GM21515 (cell line): ENCODE data around the gene ANTXR2.

ENCODE experiments used
- ATAC-seq: cut with Tn5 transposase; IDR thresholded peaks from one replicate; pipeline ENCODE4 v1.9.1; 2021; ENCODE audit not compliant: unreplicated experiment

The ANTXR2 gene

GRCh38 chr4:80092847-80093246, 19.8 kb upstream of the ANTXR2 start:
- ATAC-seq, result no peak

DNA sequence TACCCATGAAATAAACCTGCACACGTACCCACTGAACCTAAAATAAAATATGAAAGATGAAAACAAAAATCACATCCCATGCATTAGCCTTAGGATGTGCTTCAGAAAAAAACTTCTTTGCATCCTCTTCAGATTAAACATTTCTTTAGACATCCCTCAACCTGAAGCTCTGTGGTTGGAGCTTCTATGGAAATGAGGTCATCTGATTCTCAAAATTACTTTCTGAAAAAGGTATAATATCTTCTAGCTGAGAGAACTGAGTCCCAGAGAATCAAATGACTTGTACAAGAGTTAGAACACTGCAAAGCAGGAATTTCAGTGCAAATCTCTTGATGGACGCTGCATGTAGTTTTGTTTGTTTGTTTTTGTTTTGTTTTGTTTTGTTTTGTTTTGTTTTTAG, 19.1 kb upstream of the ANTXR2 start:
- ATAC-seq, result no peak

DNA sequence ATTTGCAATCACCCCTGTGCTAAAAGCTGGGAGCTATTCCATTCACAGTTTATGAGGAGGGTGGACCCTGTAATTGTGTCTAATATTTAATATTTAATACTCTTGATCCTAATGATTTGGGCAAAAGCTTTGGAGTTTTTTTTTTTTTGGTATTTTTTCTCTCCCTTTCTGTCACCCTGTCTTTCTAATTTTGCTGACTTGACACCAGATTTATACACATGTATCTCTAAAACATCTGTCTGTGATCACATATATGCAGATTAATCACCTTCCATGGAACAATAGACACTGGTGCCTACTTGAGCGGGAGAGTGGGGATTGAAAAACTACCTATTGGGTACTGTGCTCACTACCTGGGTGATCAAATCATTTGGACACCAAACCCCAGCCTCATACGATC, 18.7 kb upstream of the ANTXR2 start:
- no peak for ATAC-seq

DNA sequence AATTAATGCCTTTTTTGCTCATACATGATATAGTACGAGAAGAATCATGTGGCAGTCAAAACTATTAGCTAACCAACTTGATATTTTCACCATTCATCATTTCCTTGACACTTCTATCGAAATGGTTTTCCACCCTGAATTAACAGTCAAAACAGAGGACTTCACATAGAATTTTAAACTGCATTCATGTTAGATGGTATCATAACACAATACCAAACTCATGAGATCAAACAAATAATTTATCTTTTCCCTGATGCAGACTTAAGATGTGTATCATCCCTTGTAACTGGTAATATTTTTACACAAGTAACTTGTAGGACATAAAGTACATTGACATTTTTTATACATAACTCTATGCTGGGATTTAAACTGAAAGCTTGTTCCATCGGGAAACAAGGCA, 18.2 kb upstream of the ANTXR2 start:
- no peak for ATAC-seq

GRCh38 chr4:80090090-80090489, 17.1 kb upstream of the ANTXR2 start:
- ATAC-seq, result no peak

- no peak for ATAC-seq
Observed at GRCh38 chr4:80088471-80088870, 15.4 kb upstream of the ANTXR2 start.

- no peak for ATAC-seq
Observed at GRCh38 chr4:80086296-80086695, 13.3 kb upstream of the ANTXR2 start.

DNA sequence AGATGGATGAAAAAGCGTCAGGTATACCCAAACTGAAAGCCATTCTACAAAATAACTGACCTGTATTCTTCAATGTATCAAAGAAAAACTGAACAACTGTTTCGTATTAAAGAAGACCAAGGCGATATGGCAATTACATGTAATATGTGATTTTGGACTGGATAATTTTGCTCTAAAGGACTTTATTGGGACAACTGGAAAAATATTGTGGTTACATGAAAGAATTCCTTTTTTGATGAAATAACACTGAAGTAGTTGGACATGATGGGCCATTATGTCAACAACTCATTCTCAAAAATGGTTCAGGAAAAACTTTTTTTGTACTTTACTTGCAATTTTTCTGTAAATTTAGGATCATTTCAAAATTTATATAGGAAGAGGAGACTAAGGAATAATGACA, 12.1 kb upstream of the ANTXR2 start:
- no peak for ATAC-seq

DNA sequence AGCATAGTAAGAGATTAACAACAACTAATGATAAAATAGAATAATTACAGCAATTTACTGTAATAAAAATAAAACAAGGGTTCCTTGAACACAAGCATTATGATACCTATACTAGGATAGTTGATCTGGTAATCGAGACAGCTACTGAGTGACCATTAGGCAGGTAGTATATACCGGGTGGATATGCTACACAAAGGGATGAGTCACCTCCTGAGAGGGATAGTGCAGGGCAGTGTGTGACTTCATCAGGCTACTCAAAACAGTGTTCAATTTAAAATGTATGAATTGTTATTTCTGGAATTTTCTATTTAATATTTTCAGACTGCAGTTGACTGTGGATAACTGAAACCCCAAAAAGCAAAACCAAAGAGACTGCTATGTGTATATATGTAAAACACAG, 9.7 kb upstream of the ANTXR2 start:
- no peak for ATAC-seq

GRCh38 chr4:80081566-80081965, 8.5 kb upstream of the ANTXR2 start:
- no peak for ATAC-seq

DNA sequence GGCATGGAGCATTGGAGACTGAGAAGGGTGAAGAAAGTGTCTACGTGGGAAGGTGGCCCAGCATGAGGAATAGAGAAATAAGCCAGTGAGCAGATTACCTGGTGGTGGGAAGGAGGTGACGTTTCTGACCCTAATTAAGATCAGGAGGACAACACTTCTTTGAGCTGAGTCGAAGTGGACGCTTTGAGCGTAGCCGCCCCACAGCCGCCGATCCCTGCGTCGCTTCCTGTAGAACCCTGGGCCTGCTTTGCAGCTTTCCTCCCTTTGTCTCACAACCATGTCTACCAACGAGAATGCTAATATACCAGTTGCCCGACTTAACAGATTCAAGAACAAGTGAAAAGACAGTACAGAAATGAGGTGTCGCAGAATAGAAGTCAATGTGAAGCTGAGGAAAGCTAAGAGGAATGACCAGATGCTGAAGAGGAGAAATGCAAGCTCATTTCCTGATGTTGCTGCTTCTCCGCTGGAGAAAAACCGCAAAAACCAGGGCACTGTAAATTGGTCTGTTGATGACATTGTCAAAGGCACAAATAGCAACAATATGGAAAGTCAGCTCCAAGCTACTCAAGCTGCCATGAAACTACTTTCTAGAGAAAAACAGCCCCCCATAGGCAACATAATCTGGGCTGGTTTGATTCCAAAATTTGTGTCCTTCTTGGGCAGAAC, 6.4 kb upstream of the ANTXR2 start:
- no peak for ATAC-seq

DNA sequence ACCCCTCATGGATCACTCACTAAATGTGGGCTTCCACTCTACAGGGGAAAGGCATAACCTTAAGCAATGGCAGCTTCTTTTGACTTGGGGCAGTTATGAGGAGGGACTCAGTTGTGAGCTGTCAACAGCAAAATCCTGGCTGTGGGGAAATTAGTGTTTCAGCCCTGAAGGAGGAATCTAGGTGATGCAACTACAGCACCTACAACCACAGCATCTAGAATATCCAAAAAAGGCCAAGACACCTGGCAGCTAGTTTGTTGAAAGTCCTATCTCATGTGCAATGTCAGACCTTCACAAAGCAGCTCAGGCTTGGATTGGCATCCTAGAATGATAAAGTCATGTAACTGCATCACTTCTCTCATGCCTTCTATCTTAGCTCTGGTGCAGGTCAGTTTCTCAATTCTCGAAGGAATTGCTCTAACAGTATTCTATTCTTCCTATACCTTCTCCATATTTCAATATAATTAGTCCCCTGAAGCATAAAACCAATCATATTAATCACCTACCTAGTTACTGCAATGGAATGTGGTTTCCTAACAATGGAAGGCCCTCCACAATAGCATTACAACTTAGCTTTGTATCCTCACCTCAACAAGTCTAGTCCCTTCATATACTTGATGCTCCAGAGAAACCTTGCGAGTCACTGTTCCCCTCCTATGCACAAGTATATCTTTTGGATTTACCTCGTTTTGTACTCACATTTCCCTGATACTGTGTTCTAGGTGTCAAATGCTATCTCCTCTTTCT, 5.5 kb upstream of the ANTXR2 start:
- ATAC-seq, result no peak

DNA sequence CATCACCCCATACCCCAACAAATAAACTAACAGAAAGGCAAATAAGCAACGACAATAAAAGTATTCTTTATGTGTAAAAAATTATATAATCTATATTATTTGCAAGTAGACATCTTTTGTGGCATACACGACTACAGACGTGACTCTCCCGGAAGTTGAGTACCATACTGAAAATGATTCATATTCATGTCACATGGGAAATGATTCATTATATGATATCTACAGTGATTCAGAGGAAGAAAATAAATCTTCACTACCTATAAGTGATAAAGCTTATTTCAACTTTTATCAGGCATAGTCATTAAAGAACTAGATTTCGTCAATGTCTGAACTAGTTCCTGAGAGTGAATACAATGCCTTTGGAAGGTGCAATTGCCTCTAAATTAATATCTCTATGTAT, 4.6 kb upstream of the ANTXR2 start:
- ATAC-seq, result no peak

- ATAC-seq, result no peak
Observed at GRCh38 chr4:80076681-80077080, 3.7 kb upstream of the ANTXR2 start.

GRCh38 chr4:80075995-80076675, 3.1 kb upstream of the ANTXR2 start:
- ATAC-seq, result no peak

DNA sequence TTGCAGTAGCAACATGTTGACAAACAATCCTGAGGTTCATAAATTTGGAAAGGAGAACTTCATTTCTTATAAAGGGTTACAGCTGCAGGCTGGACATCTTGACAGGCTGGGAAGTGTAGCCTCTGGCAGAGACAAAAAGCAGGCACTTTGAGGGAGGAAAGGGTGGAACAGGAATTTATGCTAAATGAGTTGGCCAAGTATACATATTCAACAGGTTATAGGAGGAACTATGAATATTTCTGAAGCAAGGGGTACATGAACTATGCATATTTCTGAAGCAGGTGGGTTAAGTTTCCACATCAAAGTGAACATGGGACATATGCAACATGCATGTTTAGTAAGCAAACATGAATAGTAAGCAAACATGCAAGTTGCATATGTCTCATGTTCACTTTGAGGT, 1.6 kb upstream of the ANTXR2 start:
- no peak for ATAC-seq

DNA sequence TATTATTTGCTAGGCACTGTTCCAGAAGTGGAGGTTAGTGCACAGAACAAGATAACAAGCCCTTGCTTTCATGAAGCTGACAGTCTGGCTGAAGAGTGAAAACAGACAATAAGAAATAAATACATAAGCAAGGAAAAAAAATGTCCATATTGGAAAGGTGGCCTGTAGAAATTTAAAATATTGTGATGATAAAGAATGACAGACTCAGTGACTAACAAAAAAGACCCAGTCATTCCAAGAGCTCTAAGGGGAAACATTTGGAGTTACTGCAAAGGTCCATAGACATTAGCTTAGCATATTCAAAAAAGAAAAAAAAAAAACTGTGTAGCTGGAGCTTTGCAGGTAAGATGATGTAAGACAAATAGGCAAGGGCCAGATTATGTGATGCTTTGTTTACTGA, 1.0 kb upstream of the ANTXR2 start:
- ATAC-seq, result no peak

DNA sequence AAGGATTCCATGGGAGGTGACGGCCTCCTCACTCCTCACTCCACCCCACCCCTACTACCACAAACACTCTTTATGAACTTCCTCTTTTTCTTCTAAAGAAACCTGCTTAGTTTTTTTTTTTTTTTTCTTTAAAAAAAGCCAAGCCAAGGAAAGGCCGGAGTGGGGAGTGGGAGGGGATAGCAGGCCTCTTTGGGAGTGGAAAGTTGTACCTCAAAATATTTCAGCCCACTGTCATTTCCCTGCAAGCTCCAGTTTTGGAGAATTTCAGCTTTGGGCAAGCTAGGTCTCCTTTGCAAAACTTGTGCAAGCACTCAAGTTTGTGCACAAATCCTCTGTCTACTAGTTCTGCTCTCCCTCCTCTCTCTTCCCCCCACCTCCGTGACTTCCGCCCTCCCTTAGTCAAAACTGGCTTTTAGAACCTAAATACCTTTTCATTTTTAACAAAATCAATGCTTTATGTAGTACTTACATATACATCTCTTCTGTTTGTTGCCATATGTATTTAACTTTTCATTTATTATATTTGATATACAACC, 512 bp upstream of the ANTXR2 start:
- ATAC-seq, result peak; percentile 59

- ATAC-seq, result peak; percentile 27
Observed at GRCh38 chr4:80072228-80072743, 743 bp downstream of the ANTXR2 start.

- ATAC-seq, result peak; percentile 24
Observed at GRCh38 chr4:80071604-80072227, 1.3 kb downstream of the ANTXR2 start.

- ATAC-seq, result no peak
Observed at GRCh38 chr4:80070880-80071603, 2.0 kb downstream of the ANTXR2 start.
